Measurements from ENCODE around the gene KCTD2.
A peak's percentile ranks its signal among the peaks of the same experiment; 100 is the strongest.

DNA sequence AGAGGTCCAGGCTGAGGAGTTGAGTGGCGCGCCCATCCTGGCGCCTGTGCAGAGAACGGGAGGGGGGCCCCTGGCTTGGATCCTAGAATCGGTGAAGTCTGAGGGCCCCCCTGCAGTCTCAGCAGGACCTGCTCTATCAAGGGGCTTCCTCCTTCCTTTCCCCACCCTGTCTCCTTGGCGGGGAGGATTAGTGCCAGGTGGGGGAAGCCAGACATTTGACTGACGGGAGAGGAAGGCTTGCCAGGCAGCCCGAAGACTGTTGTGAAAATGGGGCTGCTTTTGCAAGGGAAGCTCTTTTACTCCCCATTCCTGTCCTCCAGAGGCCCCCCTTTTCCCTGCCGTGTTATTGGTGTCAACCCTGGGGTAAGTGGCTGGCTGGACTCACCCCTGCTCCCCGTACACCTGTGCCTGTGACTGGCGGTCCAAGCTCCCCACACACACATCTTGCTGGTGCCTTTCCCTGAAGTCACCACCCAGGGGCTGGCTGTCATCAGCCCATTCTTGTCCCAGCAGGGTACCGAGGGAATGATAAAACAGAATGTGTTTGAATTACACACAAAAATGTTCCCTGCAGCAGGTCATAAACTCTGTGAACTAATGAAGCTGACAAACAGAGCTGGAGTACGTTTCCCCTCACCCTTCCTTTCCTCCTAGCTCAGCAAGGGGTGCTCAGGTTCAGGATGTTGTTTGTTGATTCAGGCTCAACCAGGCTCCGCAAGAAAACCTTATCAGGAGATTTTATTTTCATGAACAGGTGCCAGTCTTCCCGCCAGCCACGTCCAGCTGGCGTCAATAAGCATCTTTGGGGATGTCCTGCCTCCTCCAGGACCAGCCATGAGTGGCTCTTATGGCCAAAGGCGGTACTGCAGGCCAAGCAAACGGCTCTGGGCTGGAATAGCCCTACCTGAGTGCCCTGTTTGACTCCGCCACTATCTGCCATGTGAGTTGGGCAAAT is 58.4 kb downstream of the KCTD2 start:
- TF ChIP-seq POLR2AphosphoS5 (IDR thresholded peaks at IDR 0.05) (peak in 2 of 3 donors; percentile 8 to 80), POLR2A (IDR thresholded peaks at IDR 0.05) (no peak), EP300 (IDR thresholded peaks at IDR 0.05) (no peak)
- TF ChIP-seq, protein P1, sequence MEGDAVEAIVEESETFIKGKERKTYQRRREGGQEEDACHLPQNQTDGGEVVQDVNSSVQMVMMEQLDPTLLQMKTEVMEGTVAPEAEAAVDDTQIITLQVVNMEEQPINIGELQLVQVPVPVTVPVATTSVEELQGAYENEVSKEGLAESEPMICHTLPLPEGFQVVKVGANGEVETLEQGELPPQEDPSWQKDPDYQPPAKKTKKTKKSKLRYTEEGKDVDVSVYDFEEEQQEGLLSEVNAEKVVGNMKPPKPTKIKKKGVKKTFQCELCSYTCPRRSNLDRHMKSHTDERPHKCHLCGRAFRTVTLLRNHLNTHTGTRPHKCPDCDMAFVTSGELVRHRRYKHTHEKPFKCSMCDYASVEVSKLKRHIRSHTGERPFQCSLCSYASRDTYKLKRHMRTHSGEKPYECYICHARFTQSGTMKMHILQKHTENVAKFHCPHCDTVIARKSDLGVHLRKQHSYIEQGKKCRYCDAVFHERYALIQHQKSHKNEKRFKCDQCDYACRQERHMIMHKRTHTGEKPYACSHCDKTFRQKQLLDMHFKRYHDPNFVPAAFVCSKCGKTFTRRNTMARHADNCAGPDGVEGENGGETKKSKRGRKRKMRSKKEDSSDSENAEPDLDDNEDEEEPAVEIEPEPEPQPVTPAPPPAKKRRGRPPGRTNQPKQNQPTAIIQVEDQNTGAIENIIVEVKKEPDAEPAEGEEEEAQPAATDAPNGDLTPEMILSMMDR (IDR thresholded peaks at IDR 0.05), result peak in 6 of 7 experiments; percentile 52 to 94 (median 87)

Measured in stomach (tissue), 4 donors.